ENCODE measurements around the gene AFF4. TPM values are rescaled to one million over a fixed set of nuclear protein-coding genes. Genes with fewer than 3 reads are reported as not detected.
A peak's percentile ranks its signal among the peaks of the same experiment; 100 is the strongest.

Gene AFF4
- total RNA-seq, 4 donors from 2014 or later = 55.0 to 87.6 (median 75.3) TPM

GRCh38 chr5:132868754-132869153, 94.7 kb downstream of the AFF4 start:
- Histone ChIP-seq H3K36me3 (peaks cover 0 to 52% of the 10 kb centered on the region in 2 donors), H3K27ac (no peak overlapping the region), H3K9me3 (no peaks in the 10 kb centered on the region), H3K27me3 (no peaks in the 10 kb centered on the region), H3K4me3 (no peak overlapping the region), H3K4me1 (peaks cover 4 to 24% (median 11%) of the 10 kb centered on the region in 3 donors)
- no peak for ATAC-seq
- TF ChIP-seq EP300 (IDR thresholded peaks at IDR 0.05) (no peak), POLR2A (IDR thresholded peaks at IDR 0.05) (no peak), CTCF (IDR thresholded peaks at IDR 0.05) (no peak), POLR2AphosphoS5 (IDR thresholded peaks at IDR 0.05) (no peak)
- WGBS, 2 donors (ENCODE audit: low coverage in 1 of 2) = 63 to 83% methylated on average over 4 of the region's 4 CpGs

GRCh38 chr5:132867046-132867451, 96.4 kb downstream of the AFF4 start:
- Histone ChIP-seq H3K4me3 (peak overlapping the region; percentile 71 to 86), H3K27me3 (no peaks in the 10 kb centered on the region), H3K27ac (peak overlapping the region; percentile 80 to 95 (median 92)), H3K4me1 (peaks cover 4 to 24% (median 11%) of the 10 kb centered on the region in 3 donors), H3K36me3 (peaks cover 0 to 43% of the 10 kb centered on the region in 2 donors), H3K9me3 (no peaks in the 10 kb centered on the region)
- no peak for ATAC-seq
- TF ChIP-seq POLR2A (IDR thresholded peaks at IDR 0.05) (no peak), POLR2AphosphoS5 (IDR thresholded peaks at IDR 0.05) (no peak), CTCF (IDR thresholded peaks at IDR 0.05) (no peak), EP300 (IDR thresholded peaks at IDR 0.05) (no peak)
- 0 to 4% methylated on average over 1 to 3 of the region's 13 CpGs for WGBS, 2 donors (ENCODE audit: low coverage in 1 of 2)

- Histone ChIP-seq H3K36me3 (peaks cover 0 to 37% of the 10 kb centered on the region in 2 donors), H3K27ac (peak within 1 kb of the TSS; percentile 80 to 95 (median 92)), H3K9me3 (no peaks in the 10 kb centered on the region), H3K4me3 (peak within 1 kb of the TSS; percentile 71 to 86), H3K27me3 (no peaks in the 10 kb centered on the region), H3K4me1 (peaks cover 4 to 24% (median 11%) of the 10 kb centered on the region in 3 donors)
- 2% methylated on average over 8 of the region's 55 CpGs; no CpG with 5 or more reads in 1 of the 2 donors for WGBS, 2 donors (ENCODE audit: low coverage in 1 of 2)
- ATAC-seq = peak; percentile 100
- TF ChIP-seq EP300 (IDR thresholded peaks at IDR 0.05) = no peak
- peak; percentile 91 for TF ChIP-seq POLR2AphosphoS5 (IDR thresholded peaks at IDR 0.05)
- TF ChIP-seq POLR2A (IDR thresholded peaks at IDR 0.05) = peak; percentile 74 to 89
- TF ChIP-seq CTCF (IDR thresholded peaks at IDR 0.05) = peak in 3 of 4 experiments; percentile 15 to 41 (median 30)
These were observed 96.9 kb downstream of the AFF4 start, which contains the start of the genes GDF9 and UQCRQ for GRCh38 chr5:132866342-132867045. GDF9 (minus strand) TSS chr5:132866469; CDS start chr5:132864533, 1,936 bp downstream. UQCRQ (plus strand) TSS chr5:132866642; CDS start chr5:132866882, 240 bp downstream.

- Histone ChIP-seq H3K27ac (peak overlapping the region; percentile 80 to 95 (median 92)), H3K4me1 (peaks cover 4 to 24% (median 11%) of the 10 kb centered on the region in 3 donors), H3K36me3 (peaks cover 0 to 32% of the 10 kb centered on the region in 2 donors), H3K27me3 (no peaks in the 10 kb centered on the region), H3K4me3 (peak overlapping the region; percentile 71 to 86), H3K9me3 (no peaks in the 10 kb centered on the region)
- WGBS, 2 donors (ENCODE audit: low coverage in 1 of 2) = 20 to 46% methylated on average over 11 to 14 of the region's 30 CpGs
- TF ChIP-seq CTCF (IDR thresholded peaks at IDR 0.05) (no peak), POLR2AphosphoS5 (IDR thresholded peaks at IDR 0.05) (no peak), EP300 (IDR thresholded peaks at IDR 0.05) (no peak), POLR2A (IDR thresholded peaks at IDR 0.05) (no peak)
- peak; percentile 61 for ATAC-seq
These were observed 97.6 kb downstream of the AFF4 start for GRCh38 chr5:132865668-132866341.

Data from gastroesophageal sphincter (tissue), 4 donors.